ENCODE measurements around the gene RFC2.
"Not testable (repeated sequence)": the region's sequence is repeated elsewhere in the genome, so short reads cannot be mapped to it uniquely, and the experiment has no call there.

- TF ChIP-seq EZH2, EZH2phosphoT487 (IDR thresholded peaks at IDR 0.05): not testable (repeated sequence)
Observed at GRCh38 chr7:74208241-74208640, 46.0 kb downstream of the RFC2 start.
